KOPT-K1 (cell line): ENCODE measurements around the gene CMKLR1.

Experiments
- H3K27ac ChIP-seq: fragments of 200-600 bp; sonication (generic); 2 replicates; pipeline ENCODE4 v1.5.1; 2016; ENCODE audit warnings: antibody characterized with exemption, mild to moderate bottlenecking, low read depth, low read length; ENCODE audit not compliant: poor library complexity, severe bottlenecking
- H3K36me3 ChIP-seq: fragments of 200-600 bp; sonication (generic); 2 replicates; pipeline ENCODE4 v1.5.1; 2017; ENCODE audit warnings: antibody characterized with exemption, mild to moderate bottlenecking, low read length, moderate library complexity; ENCODE audit not compliant: insufficient read depth
- H3K9me3 ChIP-seq: fragments of 200-600 bp; sonication (generic); 2 replicates; pipeline ENCODE4 v1.5.1; 2017; ENCODE audit warnings: antibody characterized with exemption, low read length, mild to moderate bottlenecking; ENCODE audit not compliant: insufficient read depth, poor library complexity, severe bottlenecking

The CMKLR1 gene

GRCh38 chr12:108317308-108318234 is 21.5 kb downstream of the CMKLR1 start:
- Histone ChIP-seq H3K27ac (no peak overlapping the region), H3K9me3 (no peaks in the 10 kb centered on the region), H3K36me3 (no peaks in the 10 kb centered on the region)

- Histone ChIP-seq H3K9me3 (no peaks in the 10 kb centered on the region), H3K27ac (no peak overlapping the region), H3K36me3 (no peaks in the 10 kb centered on the region)
Observed at GRCh38 chr12:108316176-108317086, 22.7 kb downstream of the CMKLR1 start.

GRCh38 chr12:108315486-108316105 is 23.5 kb downstream of the CMKLR1 start:
- H3K36me3 ChIP-seq: no peaks in the 10 kb centered on the region
- H3K27ac ChIP-seq: no peak overlapping the region
- no peaks in the 10 kb centered on the region for H3K9me3 ChIP-seq

GRCh38 chr12:108313606-108314351 is 25.3 kb downstream of the CMKLR1 start:
- Histone ChIP-seq H3K36me3 (no peaks in the 10 kb centered on the region), H3K9me3 (no peaks in the 10 kb centered on the region), H3K27ac (no peak overlapping the region)

DNA sequence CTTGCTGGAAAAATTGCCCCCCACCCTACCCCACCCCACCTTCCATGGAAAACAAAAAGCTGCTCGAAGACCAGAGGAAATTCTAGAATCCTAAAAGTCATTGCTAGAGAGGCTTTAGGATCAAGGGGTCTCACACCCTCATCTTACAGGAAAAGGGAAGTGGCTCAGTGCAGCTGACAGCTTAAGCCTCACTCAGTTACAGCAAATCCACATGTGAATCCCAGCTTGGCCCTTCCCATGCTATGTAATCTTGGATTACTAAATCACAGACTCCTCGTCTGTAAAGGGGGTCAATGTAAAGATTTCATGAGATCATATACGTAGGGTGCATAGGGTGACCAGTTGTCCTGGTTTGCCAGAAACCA is 25.9 kb downstream of the CMKLR1 start:
- no peak overlapping the region for H3K27ac ChIP-seq
- H3K36me3 ChIP-seq: no peaks in the 10 kb centered on the region
- H3K9me3 ChIP-seq: no peaks in the 10 kb centered on the region

- Histone ChIP-seq H3K9me3 (no peaks in the 10 kb centered on the region), H3K36me3 (no peaks in the 10 kb centered on the region), H3K27ac (no peak overlapping the region)
Observed at GRCh38 chr12:108312693-108313189, 26.4 kb downstream of the CMKLR1 start.

GRCh38 chr12:108312073-108312659 is 26.9 kb downstream of the CMKLR1 start:
- no peak overlapping the region for H3K27ac ChIP-seq
- no peaks in the 10 kb centered on the region for H3K9me3 ChIP-seq
- H3K36me3 ChIP-seq: no peaks in the 10 kb centered on the region

DNA sequence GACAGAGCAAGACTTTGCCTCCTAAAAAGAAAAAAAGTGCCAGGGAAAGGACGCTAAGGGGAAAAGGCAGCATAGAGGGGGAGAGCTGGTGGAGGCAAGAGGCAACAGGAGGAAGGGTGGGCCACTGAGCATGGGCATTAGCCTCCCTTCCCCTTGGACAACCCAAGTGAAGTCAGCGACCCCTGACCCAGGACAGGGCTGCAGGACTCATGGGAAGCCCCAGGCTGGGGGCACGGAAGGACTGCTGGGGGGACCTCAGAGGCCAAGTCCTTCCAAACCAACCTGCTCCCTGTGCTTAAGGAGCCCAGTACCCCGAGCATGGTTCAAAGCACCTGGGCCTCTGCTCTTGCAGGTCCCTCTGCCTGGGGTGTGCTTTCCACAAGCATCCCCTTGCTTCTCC is 27.5 kb downstream of the CMKLR1 start:
- no peaks in the 10 kb centered on the region for H3K9me3 ChIP-seq
- no peak overlapping the region for H3K27ac ChIP-seq
- H3K36me3 ChIP-seq: no peaks in the 10 kb centered on the region

DNA sequence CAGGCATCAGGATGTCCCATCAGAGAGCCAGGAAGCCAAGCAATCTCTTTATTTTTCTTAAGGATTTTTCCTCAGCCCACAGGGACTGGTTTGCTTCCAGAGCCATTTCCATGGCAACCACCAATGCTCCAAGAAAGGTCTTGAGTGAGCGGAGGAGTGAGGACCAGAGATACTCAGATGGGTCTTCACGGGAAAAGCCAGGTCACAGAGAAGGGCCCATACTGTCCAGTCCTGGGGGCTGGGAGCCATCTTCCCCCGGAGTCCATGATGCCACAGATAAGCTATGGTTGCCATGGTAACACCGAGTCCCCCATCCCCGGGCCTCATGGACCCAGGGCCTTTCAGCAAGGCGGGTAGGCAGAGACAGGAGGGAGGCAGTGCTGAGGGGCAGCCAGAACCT is 28.6 kb downstream of the CMKLR1 start:
- H3K36me3 ChIP-seq: no peaks in the 10 kb centered on the region
- no peaks in the 10 kb centered on the region for H3K9me3 ChIP-seq
- H3K27ac ChIP-seq: no peak overlapping the region

- no peaks in the 10 kb centered on the region for H3K9me3 ChIP-seq
- H3K27ac ChIP-seq: no peak overlapping the region
- H3K36me3 ChIP-seq: no peaks in the 10 kb centered on the region
Observed at GRCh38 chr12:108309674-108310312, 29.3 kb downstream of the CMKLR1 start.

DNA sequence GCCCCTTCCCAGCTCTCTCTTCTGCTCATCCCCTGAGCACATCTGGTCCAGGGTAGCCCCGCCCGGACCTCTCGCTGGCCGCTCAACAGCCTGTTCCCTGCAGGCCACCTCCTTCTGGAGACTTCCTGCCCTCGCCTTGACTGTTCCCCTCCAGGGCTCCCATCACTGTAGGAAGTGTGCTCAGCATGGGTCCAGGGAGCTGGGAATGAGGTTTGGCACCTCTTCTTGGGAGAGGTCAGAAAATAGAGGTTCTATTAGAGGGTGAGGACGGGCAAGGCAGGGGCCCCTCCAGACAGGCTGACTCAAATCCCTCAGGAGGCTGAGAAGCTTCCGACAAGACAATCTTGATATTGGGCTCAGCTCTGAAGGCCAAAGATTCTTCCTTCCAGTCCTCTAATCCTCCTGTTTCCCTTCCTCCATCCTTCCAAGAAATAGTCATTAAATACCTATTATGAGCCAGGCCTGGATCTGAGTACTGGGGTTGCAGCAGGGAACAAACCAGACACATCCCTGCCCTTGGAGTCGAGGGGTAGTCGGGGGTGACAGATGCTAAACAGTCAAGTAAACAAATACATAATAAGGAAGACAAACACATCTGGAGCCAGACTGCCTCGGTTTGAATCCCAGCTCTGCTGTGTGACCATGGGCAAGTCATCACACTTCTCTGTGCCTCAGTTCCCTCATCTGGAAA is 30.6 kb downstream of the CMKLR1 start:
- no peaks in the 10 kb centered on the region for H3K36me3 ChIP-seq
- no peak overlapping the region for H3K27ac ChIP-seq
- no peaks in the 10 kb centered on the region for H3K9me3 ChIP-seq

DNA sequence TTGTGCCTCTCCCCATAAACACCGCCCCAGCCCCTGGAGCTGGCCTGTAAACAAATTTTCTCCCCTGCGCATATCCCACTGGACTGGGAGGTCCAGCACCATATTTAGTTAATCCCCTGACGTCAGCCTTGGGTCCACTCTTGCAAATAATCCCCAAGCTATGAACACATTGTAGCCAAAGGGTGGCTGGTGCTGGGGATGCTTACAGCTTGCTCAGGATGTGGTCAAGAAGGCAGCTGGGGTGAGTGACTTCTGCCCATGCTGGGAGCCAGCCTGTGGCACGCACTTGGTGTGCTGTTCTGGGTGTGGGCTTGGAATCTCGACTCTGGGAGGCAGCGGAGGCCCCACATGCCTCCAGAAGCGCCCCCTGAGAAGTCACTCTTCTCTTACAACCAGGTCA is 32.1 kb downstream of the CMKLR1 start:
- no peaks in the 10 kb centered on the region for H3K36me3 ChIP-seq
- H3K27ac ChIP-seq: no peak overlapping the region
- peaks cover 2% of the 10 kb centered on the region for H3K9me3 ChIP-seq

GRCh38 chr12:108306506-108306905 is 32.6 kb downstream of the CMKLR1 start:
- H3K9me3 ChIP-seq: peaks cover 6% of the 10 kb centered on the region
- H3K36me3 ChIP-seq: no peaks in the 10 kb centered on the region
- no peak overlapping the region for H3K27ac ChIP-seq
